Ovary (tissue), 9 donors: Measurements from ENCODE around the gene BPIFA2. TPM values are rescaled to one million over a fixed set of nuclear protein-coding genes. Genes with fewer than 3 reads are reported as not detected.

Experiments used
- DNase-seq, 5 donors: peaks; one replicate each; pipeline ENCODE4 v3.0.0-alpha.2; 2019 to 2020
- H3K27ac ChIP-seq, 2 donors: fragments of 200-600 bp; one replicate each; pipeline versions ENCODE4 v1.5.1 to v1.8.0; 2019 to 2022
- H3K27me3 ChIP-seq: fragments of 200-600 bp; one replicate; pipeline ENCODE4 v1.8.0; 2022
- H3K36me3 ChIP-seq: fragments of 200-600 bp; sonication (generic); one replicate; pipeline ENCODE4 v1.5.1; 2019
- H3K4me1 ChIP-seq: one replicate; pipeline ENCODE4 v1.8.1; 2013; ENCODE audit warnings: mild to moderate bottlenecking, moderate library complexity; ENCODE audit not compliant: insufficient read depth
- H3K4me3 ChIP-seq: fragments of 200-600 bp; sonication (generic); one replicate; pipeline ENCODE4 v1.5.1; 2017
- H3K9me3 ChIP-seq, 2 donors: fragments of 200-600 bp in 1 of 2; sonication (generic) in 1 of 2; one replicate each; pipeline versions ENCODE4 v1.5.1 to v1.8.1; 2013 to 2019; ENCODE audit warnings: mild to moderate bottlenecking in 1 of 2, moderate library complexity in 1 of 2
- CTCF ChIP-seq, 3 donors: fragments of 450-650 bp in 2 of 3; fragments of 200-600 bp in 1 of 3; IDR thresholded peaks; one replicate each; pipeline versions ENCODE4 v1.5.1 to v1.8.0; 2016 to 2022; ENCODE audit warnings: antibody characterized with exemption in 3 of 3, mild to moderate bottlenecking in 1 of 3
- EP300 ChIP-seq: sonication (generic); formaldehyde crosslinking; IDR thresholded peaks from one replicate; pipeline ENCODE4 v1.6.1; 2017; ENCODE audit warnings: antibody characterized with exemption
- POLR2A ChIP-seq: fragments of 450-650 bp; IDR thresholded peaks from one replicate; pipeline ENCODE4 v1.6.1; 2017; ENCODE audit warnings: antibody characterized with exemption, mild to moderate bottlenecking, moderate library complexity
- WGBS, 3 donors: extraction: QIAGEN DNeasy Blood & Tissue Kit in 1 of 3; methylation state at CpG; one replicate each; pipeline versions ENCODE4 v1.1.5 to v1.1.7; 2013 to 2017; 5-methylcytosine and 5-hydroxymethylcytosine counted together
- intact Hi-C, 4 donors: fragments of 100-400 bp; cut with DNase I; formaldehyde crosslinking; loops; one replicate each; pipeline versions ENCODE4 v1.11.0 to v1.15.1; 2022 to 2023
- polyA plus RNA-seq, 2 donors: library from polyadenylated mRNA; stranded (reverse); fragments of 200-250 nt in 1 of 2; fragments of 350-450 nt in 1 of 2; fragmentation: Illumina TruSeq in 1 of 2; extraction: RNeasy Lipid Tissue Mini Kit (QIAGEN cat#74804) in 1 of 2; gene quantifications; one replicate each; pipeline ENCODE4 v1.2.3, GENCODE V29; 2013 to 2014
- total RNA-seq, 7 donors: library from RNA; depleted of rRNA in 2 of 7; stranded (reverse); fragments of >200 nt in 2 of 7; fragmentation: NEBNext Ultra II Directional in 3 of 7; extraction: Animal tissue kit (Norgen Biotek cat#: 25700) in 3 of 7; gene quantifications; one replicate each; pipeline versions ENCODE4 v1.1.0 to v1.2.4, GENCODE V29; 2016 to 2023
- donor health status: DM: no; HTN: no; CAD: no; lungs with moderate emphysema.
- donor health status: DM: no; HTN: no; CAD: no.
- donor health status: Bipolar disorder and iron deficiency.
- donor health status: DM: yes; HTN: yes; CAD: no.
- donor health status: DM: no; HTN: no; CAD: no.
- donor health status: DM: yes; HTN: yes; CAD: no.

Gene BPIFA2
- total and polyA plus RNA-seq, 9 donors: not detected

GRCh38 chr20:33191484-33191883 lies 23.5 kb downstream of the BPIFA2 start:
- H3K4me1 ChIP-seq: no peaks in the 10 kb centered on the region
- no peak overlapping the region for H3K4me3 ChIP-seq
- WGBS, 3 donors: 3 to 17% (median 4%) methylated on average over 3 of the region's 3 CpGs
- no peak for TF ChIP-seq CTCF (IDR thresholded peaks at IDR 0.05)
- TF ChIP-seq POLR2A: no peak
- no peak for TF ChIP-seq EP300
- DNase-seq: no peak
- H3K27ac ChIP-seq: no peak overlapping the region
- no peaks in the 10 kb centered on the region for H3K9me3 ChIP-seq
- intact Hi-C loops: no loop called here
- H3K36me3 ChIP-seq: no peaks in the 10 kb centered on the region
- no peaks in the 10 kb centered on the region for H3K27me3 ChIP-seq

DNA sequence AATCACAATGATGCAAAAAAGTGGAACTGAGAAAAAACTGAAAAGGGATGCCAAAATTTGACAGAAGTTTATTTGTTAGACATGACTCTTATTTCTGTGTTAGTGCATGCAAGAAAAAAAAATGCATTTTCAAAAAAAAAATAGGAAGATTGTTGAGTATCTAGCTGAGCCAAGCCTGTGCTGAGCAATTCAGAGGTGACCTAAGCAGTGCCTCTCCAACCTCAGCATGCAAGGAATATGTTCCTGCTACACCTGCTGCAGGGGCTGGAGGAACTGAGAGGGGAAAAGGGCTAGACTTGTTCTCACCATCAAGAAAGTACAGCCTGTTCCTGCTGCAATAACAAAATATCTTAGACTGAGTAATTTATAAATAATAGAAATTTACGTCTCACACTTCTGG lies 24.0 kb downstream of the BPIFA2 start:
- TF ChIP-seq POLR2A: no peak
- TF ChIP-seq EP300: no peak
- no peak for TF ChIP-seq CTCF (IDR thresholded peaks at IDR 0.05)
- WGBS, 3 donors: 5 to 49% (median 19%) methylated on average over 1 of the region's 1 CpG
- no peaks in the 10 kb centered on the region for H3K9me3 ChIP-seq
- no peak overlapping the region for H3K4me3 ChIP-seq
- intact Hi-C loops: no loop called here
- no peaks in the 10 kb centered on the region for H3K4me1 ChIP-seq
- H3K36me3 ChIP-seq: no peaks in the 10 kb centered on the region
- no peaks in the 10 kb centered on the region for H3K27me3 ChIP-seq
- DNase-seq: no peak
- H3K27ac ChIP-seq: no peak overlapping the region

GRCh38 chr20:33192912-33193501 lies 25.0 kb downstream of the BPIFA2 start:
- intact Hi-C loops: no loop called here
- H3K4me3 ChIP-seq: no peak overlapping the region
- H3K36me3 ChIP-seq: no peaks in the 10 kb centered on the region
- no peak for DNase-seq
- WGBS, 3 donors: 62 to 69% (median 66%) methylated on average over 8 of the region's 8 CpGs
- TF ChIP-seq EP300 (no peak), POLR2A (no peak), CTCF (IDR thresholded peaks at IDR 0.05) (no peak)
- no peaks in the 10 kb centered on the region for H3K9me3 ChIP-seq
- H3K27me3 ChIP-seq: no peaks in the 10 kb centered on the region
- no peaks in the 10 kb centered on the region for H3K4me1 ChIP-seq
- H3K27ac ChIP-seq: no peak overlapping the region

DNA sequence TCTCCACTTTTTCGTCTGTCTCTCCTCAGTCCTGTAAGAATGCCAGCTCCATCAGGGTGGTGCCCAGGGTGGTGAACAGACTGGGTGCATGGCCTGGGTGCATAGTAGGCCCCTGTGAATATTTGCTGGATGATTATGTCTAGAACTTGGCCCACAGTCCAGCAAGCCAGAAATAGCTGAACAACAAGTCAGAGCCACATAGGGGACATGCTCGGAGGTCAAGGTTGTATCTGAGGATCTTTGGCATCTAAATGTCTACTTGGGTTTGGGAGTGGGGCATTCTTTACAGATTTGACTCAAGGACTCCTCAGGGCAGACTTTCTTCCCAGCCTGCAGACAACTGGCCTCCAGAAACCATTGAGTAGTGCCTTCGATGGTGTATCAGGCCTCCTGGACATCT lies 31.1 kb downstream of the BPIFA2 start:
- Histone ChIP-seq H3K27me3 (no peaks in the 10 kb centered on the region), H3K4me1 (no peaks in the 10 kb centered on the region), H3K4me3 (no peak overlapping the region), H3K27ac (no peak overlapping the region), H3K36me3 (no peaks in the 10 kb centered on the region), H3K9me3 (no peaks in the 10 kb centered on the region)
- no peak for TF ChIP-seq CTCF (IDR thresholded peaks at IDR 0.05)
- TF ChIP-seq EP300: no peak
- no peak for TF ChIP-seq POLR2A
- 76 to 90% (median 81%) methylated on average over 3 of the region's 3 CpGs for WGBS, 3 donors
- DNase-seq: no peak
- intact Hi-C loops: no loop called here
